Measurements from ENCODE around the gene DTX3L.
A peak's percentile ranks its signal among the peaks of the same experiment; 100 is the strongest.
"Not testable (repeated sequence)": the region's sequence is repeated elsewhere in the genome, so short reads cannot be mapped to it uniquely, and the experiment has no call there.

DTX3L gene

DNA sequence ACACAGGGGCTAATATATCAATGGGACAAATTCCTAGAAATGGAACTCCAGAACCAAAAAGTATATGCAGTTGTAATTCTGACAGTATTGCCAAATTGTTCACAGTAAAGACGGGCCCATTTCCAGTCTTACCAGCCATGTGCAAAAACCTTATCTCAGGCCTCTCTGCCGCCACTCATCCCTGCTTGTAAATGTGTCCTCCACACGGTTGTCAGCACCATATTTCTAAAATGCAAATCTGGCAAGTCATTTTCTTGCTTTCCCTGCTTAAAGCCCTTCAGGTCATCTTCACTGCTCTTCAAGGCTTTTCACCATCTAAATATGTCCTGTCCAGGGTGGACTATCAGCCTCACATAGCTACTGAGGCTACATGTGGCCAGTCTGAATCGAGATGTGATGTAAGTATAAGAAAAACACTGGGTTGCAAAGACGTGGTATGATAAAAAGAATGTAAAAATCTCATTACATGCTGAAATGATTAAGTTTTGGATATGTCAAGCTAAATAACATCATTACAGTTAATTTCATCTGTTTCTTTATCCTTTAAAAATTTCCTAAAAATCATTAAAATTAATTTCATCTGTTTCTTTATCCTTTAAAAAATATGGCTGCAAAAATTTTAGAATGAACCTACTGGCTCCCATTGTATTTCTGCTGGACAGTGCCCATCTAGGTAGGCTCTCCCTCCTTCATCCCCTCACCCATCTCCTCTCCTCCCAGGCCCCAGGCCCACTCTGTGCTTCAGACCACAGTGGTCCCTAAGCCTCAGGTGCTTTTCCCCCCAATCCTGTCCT, 1.0 kb upstream of the DTX3L start:
- no peak for DNase-seq

GRCh38 chr3:122563717-122564025, 467 bp upstream of the DTX3L start:
- no peak for DNase-seq

DNA sequence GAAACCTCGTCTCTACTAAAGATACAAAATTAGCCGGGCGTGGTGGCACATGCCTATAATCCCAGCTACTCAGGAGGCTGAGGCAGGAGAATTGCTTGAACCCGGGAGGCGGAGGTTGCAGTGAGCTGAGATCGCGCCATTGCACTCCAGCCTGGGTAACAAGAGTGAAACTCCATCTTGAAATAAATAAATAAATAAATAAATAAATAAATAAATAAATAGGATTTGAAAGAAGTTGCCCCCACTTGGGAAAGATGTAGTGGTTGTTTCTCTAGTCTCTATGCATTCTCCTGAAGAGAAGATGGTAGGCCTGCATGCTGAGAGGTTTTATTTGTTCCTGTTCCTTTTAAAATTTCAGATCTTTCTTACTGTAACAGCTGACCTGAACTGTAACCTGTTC, 4.0 kb downstream of the DTX3L start:
- DNase-seq, result not testable (repeated sequence)

- DNase-seq, result no peak
Observed at GRCh38 chr3:122568755-122569154, 4.6 kb downstream of the DTX3L start.

GRCh38 chr3:122572940-122573412, 8.8 kb downstream of the DTX3L start:
- no peak for DNase-seq

DNA sequence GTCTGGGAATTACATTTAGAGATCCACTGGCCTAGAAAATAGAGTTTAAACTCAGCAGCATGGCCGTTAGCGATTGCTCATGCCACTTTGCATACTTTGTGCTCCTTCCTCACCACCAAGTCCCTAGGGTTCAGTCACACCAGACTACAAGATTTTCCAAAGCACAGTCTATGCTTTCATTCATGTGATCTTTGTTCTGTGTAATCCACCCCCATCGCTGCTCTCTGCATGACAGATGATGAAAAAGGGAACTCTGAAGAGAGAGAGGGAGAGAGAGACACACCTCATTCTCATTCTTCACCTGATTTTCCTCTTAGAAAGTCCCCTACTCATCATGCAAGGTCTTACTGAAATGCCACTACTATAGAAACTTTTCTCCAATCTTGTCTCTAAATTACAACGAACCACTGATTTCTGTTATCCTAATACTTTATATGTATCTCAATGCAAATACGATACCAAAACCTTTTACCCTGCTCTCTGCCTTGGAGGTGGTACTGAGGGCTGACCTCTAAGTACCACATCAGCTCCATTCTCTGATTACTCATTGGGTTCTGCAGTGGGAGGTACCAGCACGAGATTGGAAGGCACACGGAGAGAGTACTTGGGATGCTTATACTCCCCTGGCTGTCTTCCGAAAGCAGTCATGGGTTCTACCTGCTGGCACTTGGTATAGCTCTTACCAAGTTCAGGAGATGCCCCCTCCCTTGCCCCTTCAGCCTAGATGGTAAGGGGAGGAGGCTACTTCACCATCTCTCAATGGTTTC, 12.2 kb downstream of the DTX3L start:
- peak; percentile 34 for DNase-seq

GRCh38 chr3:122577409-122578031, 13.4 kb downstream of the DTX3L start, which contains the start of gene PARP15:
TSS of gene PARP15 (plus strand) at chr3:122577650. CDS start at chr3:122577668, 18 bp downstream.
- DNase-seq, result no peak

DNA sequence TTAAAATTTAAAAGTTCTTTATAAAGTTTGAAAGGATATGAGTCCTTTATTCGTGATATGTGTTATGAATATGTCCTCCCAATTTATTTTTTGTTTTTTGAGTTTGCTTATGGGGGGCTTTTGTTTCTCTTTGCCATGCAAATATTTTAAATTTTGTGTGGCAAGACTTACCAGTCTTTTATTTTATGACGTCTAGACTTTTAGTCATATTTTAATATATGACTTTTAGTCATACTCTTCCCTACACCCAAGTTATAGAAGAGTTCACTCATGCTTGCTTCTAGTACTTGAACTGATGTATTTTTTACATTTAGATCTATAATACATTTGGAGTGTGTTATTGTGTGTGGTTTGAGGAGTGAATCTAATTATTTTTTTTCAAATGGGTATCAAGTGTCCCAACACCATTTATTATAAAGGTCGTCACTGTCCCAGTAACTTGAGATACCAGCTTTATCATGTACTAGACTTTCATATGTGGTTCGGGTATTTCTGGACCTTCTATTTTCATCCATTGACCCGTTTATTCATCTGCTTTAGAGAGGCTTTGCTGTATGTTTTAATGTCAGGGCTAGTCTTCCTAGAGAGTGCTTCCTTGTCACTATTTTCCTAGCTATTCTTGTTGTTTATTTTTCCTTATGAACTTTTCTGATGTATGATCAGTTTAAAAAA, 14.1 kb downstream of the DTX3L start:
- DNase-seq, result no peak

DNA sequence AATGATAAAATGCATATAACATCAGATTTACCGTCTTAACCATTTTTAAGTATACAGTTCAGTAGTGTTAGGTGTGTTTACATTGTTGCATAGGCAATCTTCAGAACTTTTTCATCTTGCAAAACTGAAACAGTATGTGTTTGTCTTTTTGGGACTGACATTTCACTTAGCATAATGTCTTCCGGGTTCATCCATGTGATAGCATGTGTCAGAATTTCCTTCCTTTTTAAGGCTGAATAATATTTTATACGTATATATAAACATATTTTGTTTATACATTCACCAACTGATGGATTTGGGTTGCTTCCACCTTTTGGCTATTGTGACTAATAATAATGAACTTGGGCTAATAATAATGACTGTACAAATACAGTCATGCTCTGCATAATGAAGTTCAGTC, 16.3 kb downstream of the DTX3L start:
- no peak for DNase-seq

DNA sequence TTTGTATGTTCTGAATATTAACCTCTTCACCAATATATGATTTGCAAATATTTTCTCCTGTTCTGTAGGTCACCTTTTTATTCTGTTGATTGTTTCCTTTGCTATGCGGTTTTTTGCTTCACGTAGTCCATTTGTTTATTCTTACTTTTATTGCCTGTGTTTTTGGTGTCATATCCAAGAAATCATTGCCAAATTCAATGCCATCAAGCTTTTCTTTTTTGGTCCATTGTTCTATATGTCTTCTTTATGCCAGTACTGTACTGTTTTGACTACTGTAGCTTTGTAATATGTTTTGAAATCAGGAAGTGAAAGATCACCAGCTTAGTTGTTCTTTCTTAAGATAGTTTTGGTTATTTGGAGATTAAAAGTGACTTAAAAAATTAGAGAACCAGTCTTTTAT, 17.5 kb downstream of the DTX3L start:
- DNase-seq, result no peak

DNA sequence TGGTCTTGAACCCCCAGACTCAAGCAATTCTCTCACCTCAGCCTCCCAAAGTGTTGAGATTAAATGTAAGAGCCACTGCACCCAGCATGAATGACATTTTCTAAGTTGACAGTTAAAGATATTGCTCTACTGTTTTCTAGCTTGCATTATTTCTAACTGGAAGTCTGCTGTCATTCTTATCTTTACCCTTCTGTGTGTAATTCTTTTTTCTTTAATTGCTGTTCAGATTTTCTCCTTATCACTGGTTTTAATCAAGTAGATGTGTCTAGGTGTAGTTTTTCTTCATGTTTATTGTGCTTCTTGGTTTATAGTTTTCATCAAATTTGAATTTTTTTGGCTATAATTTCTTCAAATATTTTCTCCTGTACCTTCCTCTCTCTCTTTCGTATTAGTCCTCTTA, 18.3 kb downstream of the DTX3L start:
- no peak for DNase-seq

- no peak for DNase-seq
Observed at GRCh38 chr3:122586098-122586497, 22.0 kb downstream of the DTX3L start.

- DNase-seq, result no peak
Observed at GRCh38 chr3:122586773-122587485, 22.8 kb downstream of the DTX3L start.

DNA sequence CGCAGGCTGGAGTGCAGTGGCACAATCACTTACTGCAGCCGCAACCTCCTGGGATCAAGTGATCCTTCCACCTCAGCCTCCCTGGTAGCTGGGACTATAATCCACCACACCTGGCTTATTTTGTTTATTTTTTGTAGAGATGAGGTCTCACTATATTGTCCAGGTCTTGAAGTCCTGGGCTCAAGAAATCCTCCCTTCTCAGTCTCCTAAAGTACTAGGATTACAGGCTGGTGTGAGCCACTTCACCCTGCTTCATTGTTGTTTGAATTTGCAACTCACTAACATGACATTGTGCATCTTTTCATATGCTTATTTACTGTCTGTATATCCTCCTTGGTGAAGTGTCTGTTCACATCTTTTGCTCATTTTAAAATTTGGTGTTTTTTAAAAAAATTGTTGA, 23.4 kb downstream of the DTX3L start:
- DNase-seq, result no peak

DNA sequence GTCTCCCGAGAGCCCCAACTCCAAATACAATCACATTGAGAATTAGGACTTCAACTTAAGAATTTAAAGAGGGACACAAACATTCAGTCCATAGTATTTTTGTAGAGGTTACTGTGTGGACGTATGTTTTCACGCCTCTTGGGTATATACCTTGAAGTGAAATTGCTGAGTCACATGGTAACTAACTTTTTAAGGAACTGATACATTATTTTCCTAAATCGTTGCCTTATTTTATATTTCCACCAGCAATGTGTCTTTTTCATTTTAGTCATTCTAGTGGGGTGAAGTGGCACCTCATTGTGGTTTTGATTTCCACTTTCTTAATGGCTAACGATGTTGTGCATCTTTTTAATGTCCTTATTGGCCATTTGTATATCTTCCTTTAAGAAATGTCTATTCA, 25.2 kb downstream of the DTX3L start:
- DNase-seq, result no peak

DNA sequence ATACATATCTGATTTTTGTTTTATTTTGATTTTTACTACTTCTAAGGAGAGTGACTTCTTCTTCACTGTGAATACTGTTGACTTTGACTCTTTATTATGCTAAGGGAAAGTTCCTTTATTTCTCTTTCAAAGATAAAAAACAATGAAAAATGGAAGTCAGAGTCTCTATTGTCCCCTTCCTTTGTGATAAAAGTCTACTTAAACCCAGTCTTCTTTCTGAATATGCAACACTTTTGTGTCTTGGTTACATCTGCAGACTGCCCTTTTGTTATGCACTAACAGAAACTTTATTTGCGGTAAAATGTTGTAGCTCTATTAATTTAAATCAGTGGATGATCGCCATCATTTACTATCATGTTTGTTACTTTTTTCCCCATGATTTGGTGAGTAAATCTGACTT, 26.5 kb downstream of the DTX3L start:
- DNase-seq, result no peak

DNA sequence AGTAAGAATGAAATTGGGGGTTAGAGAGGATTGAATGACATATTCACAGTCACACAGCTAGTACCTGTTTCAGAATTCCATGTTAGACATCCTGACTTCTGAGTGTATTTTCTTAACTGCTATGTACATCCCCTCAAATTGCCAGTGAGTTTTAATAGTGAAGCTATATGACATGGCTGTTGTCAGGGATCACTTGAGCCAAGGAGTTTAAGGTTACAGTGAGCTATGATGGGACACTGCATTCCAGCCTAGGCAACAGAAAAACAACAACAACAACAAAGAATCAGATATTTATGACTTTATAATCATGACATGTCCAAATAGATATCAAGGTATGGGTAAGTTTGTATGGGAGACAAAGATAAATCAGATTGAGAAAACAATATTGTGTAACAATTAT, 29.9 kb downstream of the DTX3L start:
- DNase-seq, result no peak

DNA sequence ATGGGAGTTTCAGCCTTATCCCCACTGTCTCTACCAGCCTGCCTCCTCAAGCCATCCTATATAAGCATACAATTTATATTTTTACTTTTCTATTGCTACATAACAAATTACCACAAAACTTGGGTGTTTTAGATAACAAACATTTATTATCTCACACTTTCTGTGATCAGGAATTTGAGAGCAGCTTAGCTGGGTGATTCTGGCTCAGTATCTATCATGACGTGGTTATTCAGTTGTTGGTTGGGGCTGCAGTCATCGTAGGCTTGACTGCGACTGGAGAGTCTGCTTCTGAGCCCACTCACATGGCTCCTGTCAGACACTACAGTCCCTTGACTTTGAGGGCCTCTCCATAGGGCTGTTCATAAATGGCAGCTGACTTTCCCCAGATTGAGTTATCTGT, 34.0 kb downstream of the DTX3L start:
- no peak for DNase-seq

- DNase-seq, result no peak
Observed at GRCh38 chr3:122598556-122598955, 34.4 kb downstream of the DTX3L start.

DNA sequence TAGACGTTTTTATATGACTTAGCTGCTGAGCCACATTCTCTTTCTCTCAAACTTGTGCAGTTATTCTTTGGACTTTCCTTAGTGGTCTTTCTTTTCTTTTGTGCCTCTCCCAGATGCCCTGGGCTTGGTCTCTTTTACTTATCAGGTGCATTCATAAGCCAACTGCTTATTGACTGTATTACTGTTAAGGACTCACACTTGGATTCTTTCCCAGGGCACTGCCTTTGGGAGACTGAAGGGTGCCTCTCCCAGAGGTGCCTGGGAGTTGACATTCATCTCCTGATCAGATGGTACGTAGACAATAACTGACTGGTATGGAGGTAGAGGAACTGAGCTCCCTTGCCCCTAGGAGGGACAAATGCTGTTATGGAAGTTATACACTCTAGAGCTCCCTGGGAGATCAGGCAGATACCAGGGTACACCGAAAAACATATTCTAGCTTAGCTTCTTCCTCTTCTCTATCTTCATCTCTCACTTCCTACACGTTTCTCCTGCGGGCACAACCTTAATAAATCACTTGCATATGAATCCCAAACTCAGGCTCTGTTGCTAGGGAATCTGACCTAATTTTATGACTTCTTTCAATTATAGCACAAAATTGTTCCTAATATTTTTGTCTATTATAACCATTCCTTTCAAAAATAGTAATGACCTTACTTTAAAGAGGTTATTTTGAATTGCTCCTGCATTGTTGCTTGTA, 38.0 kb downstream of the DTX3L start:
- no peak for DNase-seq

DNA sequence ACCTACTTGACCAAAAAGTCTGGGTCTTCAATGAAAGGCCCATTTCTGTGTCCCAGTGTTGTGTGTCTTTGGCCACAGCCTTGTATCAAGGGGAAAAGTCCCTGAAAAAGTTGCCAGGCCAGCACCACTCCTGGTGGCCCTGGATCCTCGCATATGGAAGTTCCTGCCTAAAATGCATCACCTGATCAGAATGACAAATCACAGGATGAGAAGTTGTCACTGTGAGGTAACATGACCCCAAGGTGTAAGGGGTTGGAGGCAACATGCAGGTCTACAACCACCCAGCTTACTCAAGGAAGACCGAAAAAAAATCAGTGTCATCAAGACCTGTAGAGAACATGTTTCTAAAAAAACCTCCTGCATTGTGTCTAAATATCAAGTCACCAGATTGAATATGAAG, 38.9 kb downstream of the DTX3L start:
- no peak for DNase-seq

GRCh38 chr3:122606330-122606729, 42.2 kb downstream of the DTX3L start:
- no peak for DNase-seq

Data from GF-D8 (cell line).